GM12878 (cell line): ENCODE data around the gene ZNF804A. TPM values are rescaled to one million over a fixed set of nuclear protein-coding genes. Genes with fewer than 3 reads are reported as not detected.

Experiments
- ATAC-seq: fragments of 200-7000 bp; cut with Tn5 transposase; 3 replicates; pipeline ENCODE4 v1.9.1; 2020; ENCODE audit warnings: mild to moderate bottlenecking, moderate library complexity
- BruUV-seq: library from RNA; stranded (reverse); fragments of 400-500 nt; replicated peaks from 2 replicates; lab custom pipeline; 2021; lab: Mats Ljungman, UMichigan
- CTCF ChIA-PET: fragments of 300-600 bp; sonication (Branson Sonifier 250); formaldehyde crosslinking; extraction: SDS; loops from one replicate; lab custom pipeline; 2021; ENCODE audit warnings: inconsistent platforms; lab: Yijun Ruan, JAX
- POLR2A ChIA-PET: fragments of 350-600 bp; formaldehyde crosslinking; extraction: SDS; loops from one replicate; lab custom pipeline; 2021; ENCODE audit warnings: inconsistent platforms; lab: Charles Lee
- RAD21 ChIA-PET: fragments of 300-600 bp; sonication (Branson Sonifier 250); formaldehyde crosslinking; loops from one replicate; lab custom pipeline; 2023; ENCODE audit warnings: antibody characterized with exemption; ENCODE audit not compliant: unreplicated experiment; lab: Charles Lee
- SMC1A ChIA-PET: fragments of 300-600 bp; sonication (Branson Sonifier 250); formaldehyde crosslinking; loops from one replicate; lab custom pipeline; 2023; ENCODE audit not compliant: unreplicated experiment, uncharacterized antibody; lab: Charles Lee
- DNase-seq: peaks from one replicate; pipeline ENCODE4 v3.0.0-alpha.2; 2011; ENCODE audit warnings: low read depth, low spot score
- FAIRE-seq: peaks from 3 replicates; lab custom pipeline; 2011; peaks lifted over from hg19 to GRCh38; lab: Jason Lieb, UNC
- H2AFZ ChIP-seq: 2 replicates; pipeline ENCODE4 v1.6.0; 2011; ENCODE audit warnings: low read depth, low read length, control low read depth; ENCODE audit not compliant: control insufficient read depth
- H3K27ac ChIP-seq: 2 replicates; pipeline ENCODE4 v1.5.1; 2011; ENCODE audit warnings: control low read depth; ENCODE audit not compliant: control insufficient read depth, insufficient read depth
- H3K27me3 ChIP-seq, 2 experiments: replicated peaks in 1 of 2; 2 replicates each; pipeline versions ENCODE4 v1.6.0 to v1.6.1; 2011; ENCODE audit warnings: low read length in 1 of 2; ENCODE audit not compliant: control insufficient read depth in 2 of 2, insufficient read depth in 2 of 2
- H3K36me3 ChIP-seq, 2 experiments: 2 replicates each; pipeline ENCODE4 v1.5.1; 2011; ENCODE audit warnings: low read length in 1 of 2; ENCODE audit not compliant: control insufficient read depth in 2 of 2, insufficient read depth in 2 of 2
- H3K4me1 ChIP-seq: 2 replicates; pipeline ENCODE4 v1.6.1; 2011; ENCODE audit warnings: mild to moderate bottlenecking, low read length, moderate library complexity, mixed read lengths; ENCODE audit not compliant: control insufficient read depth, insufficient read depth
- H3K4me2 ChIP-seq: 2 replicates; pipeline ENCODE4 v1.6.0; 2011; ENCODE audit warnings: control low read depth; ENCODE audit not compliant: control insufficient read depth, insufficient read depth
- H3K4me3 ChIP-seq: fragments of 200-600 bp; sonication (generic); 2 replicates; pipeline ENCODE4 v1.5.1; 2016
- H3K79me2 ChIP-seq: 2 replicates; pipeline ENCODE4 v1.6.0; 2011; ENCODE audit warnings: low read length; ENCODE audit not compliant: control insufficient read depth, insufficient read depth
- H3K9ac ChIP-seq: 2 replicates; pipeline ENCODE4 v1.8.0; 2011; ENCODE audit warnings: low read length, control low read depth, mixed read lengths; ENCODE audit not compliant: control insufficient read depth, insufficient read depth
- H3K9me3 ChIP-seq: replicated peaks from 3 replicates; pipeline ENCODE4 v1.5.1; 2011; ENCODE audit warnings: mild to moderate bottlenecking, low read length; ENCODE audit not compliant: control insufficient read depth, insufficient read depth
- H4K20me1 ChIP-seq: 2 replicates; pipeline ENCODE4 v1.6.0; 2011; ENCODE audit not compliant: control insufficient read depth, insufficient read depth
- BACH1 ChIP-seq: fragments of 450-650 bp; IDR thresholded peaks from 2 replicates; pipeline ENCODE4 v1.6.1; 2017; ENCODE audit warnings: mild to moderate bottlenecking, borderline replicate concordance
- JUND ChIP-seq: IDR thresholded peaks from 2 replicates; pipeline ENCODE4 v1.6.1; 2012; ENCODE audit warnings: low read depth, mild to moderate bottlenecking, low read length, improper control_type of control experiment, moderate library complexity
- MTA3 ChIP-seq: IDR thresholded peaks from 2 replicates; pipeline ENCODE4 v1.6.1; 2012; ENCODE audit warnings: low read length, inconsistent platforms, borderline replicate concordance
- NBN ChIP-seq: fragments of 450-650 bp; IDR thresholded peaks from 2 replicates; pipeline ENCODE4 v1.6.1; 2016
- NFXL1 ChIP-seq: fragments of 450-650 bp; IDR thresholded peaks from 2 replicates; pipeline ENCODE4 v1.6.1; 2017; ENCODE audit warnings: antibody characterized with exemption, mild to moderate bottlenecking, borderline replicate concordance
- NRF1 ChIP-seq: conservative IDR thresholded peaks from 2 replicates; pipeline ENCODE4 v1.6.1; 2011; ENCODE audit warnings: mild to moderate bottlenecking, low read depth, low read length, improper control_type of control experiment
- PAX5 ChIP-seq: IDR thresholded peaks from 2 replicates; pipeline ENCODE4 v1.6.1; 2011; ENCODE audit warnings: low read depth, low read length, borderline replicate concordance
- SREBF2 ChIP-seq: IDR thresholded peaks from 2 replicates; pipeline ENCODE4 v1.6.1; 2012; ENCODE audit warnings: mild to moderate bottlenecking, low read length
- SUZ12 ChIP-seq: fragments of 200-600 bp; sonication (generic); IDR thresholded peaks from one replicate; pipeline ENCODE4 v1.6.1; 2018; ENCODE audit warnings: antibody characterized with exemption, mild to moderate bottlenecking; ENCODE audit not compliant: unreplicated experiment
- WGBS: methylation state at CpG from one replicate; pipeline ENCODE4 v1.1.6; 2016; ENCODE audit warnings: low lambda C conversion rate; ENCODE audit not compliant: insufficient replicate concordance, insufficient coverage; ENCODE audit errors: missing lambda C conversion rate; 5-methylcytosine and 5-hydroxymethylcytosine counted together
- in situ Hi-C: fragments of 300-500 bp; cut with MboI; formaldehyde crosslinking; loops from 9 replicates; pipeline ENCODE4 v1.14.3; 2018; ENCODE audit warnings: mixed read lengths
- intact Hi-C: fragments of 100-400 bp; cut with micrococcal nuclease; formaldehyde crosslinking; loops from one replicate; pipeline ENCODE4 v1.14.2; 2022; ENCODE audit not compliant: unreplicated experiment
- polyA plus RNA-seq, 11 experiments: library from polyadenylated mRNA; depleted of rRNA in 4 of 11; unstranded in 6 of 11; stranded (reverse) in 5 of 11; fragments of >200 nt; fragmentation: Nextera tagmentation in 4 of 11; fragmentation: Illumina TruSeq in 1 of 11; extraction: Ambion mirVana in 4 of 11; extraction: Trizol in 1 of 11; gene quantifications; 1 replicate in 1 of 11; 2 replicates in 10 of 11; pipeline versions ENCODE4 v1.2.1 to v1.2.3, GENCODE V29; 2011 to 2016; ENCODE audit warnings: inconsistent platforms in 2 of 11, missing spikeins in 2 of 11, low read depth in 1 of 11
- total RNA-seq, 4 experiments: library from RNA; depleted of rRNA in 3 of 4; stranded (reverse); fragments of >200 nt in 3 of 4; fragmentation: Illumina TruSeq in 1 of 4; extraction: Trizol in 1 of 4; gene quantifications; 2 replicates each; pipeline versions ENCODE4 v1.2.1 to v1.2.3, GENCODE V29; 2013 to 2021
- TF ChIP-seq, protein P1 (sequence below): IDR thresholded peaks from 2 replicates; pipeline ENCODE4 v1.6.1; 2011; ENCODE audit warnings: borderline replicate concordance, low read depth, mild to moderate bottlenecking, moderate library complexity, low read length; ENCODE audit not compliant: insufficient read depth, poor library complexity, severe bottlenecking
- TF ChIP-seq, protein P2 (sequence below): IDR thresholded peaks from 2 replicates; pipeline ENCODE4 v1.6.1; 2012; ENCODE audit warnings: mild to moderate bottlenecking, low read depth, low read length
- TF ChIP-seq, protein P3 (sequence below): fragments of 450-650 bp; IDR thresholded peaks from 2 replicates; pipeline ENCODE4 v1.6.1; 2017; ENCODE audit warnings: mild to moderate bottlenecking, moderate library complexity

ZNF804A gene
- total and polyA plus RNA-seq, 10 of the 15 experiments (the other 5 are each of a cell fraction or from before 2014, with no cell fraction given) = 0.19 to 2.3 (median 1.4) TPM

DNA sequence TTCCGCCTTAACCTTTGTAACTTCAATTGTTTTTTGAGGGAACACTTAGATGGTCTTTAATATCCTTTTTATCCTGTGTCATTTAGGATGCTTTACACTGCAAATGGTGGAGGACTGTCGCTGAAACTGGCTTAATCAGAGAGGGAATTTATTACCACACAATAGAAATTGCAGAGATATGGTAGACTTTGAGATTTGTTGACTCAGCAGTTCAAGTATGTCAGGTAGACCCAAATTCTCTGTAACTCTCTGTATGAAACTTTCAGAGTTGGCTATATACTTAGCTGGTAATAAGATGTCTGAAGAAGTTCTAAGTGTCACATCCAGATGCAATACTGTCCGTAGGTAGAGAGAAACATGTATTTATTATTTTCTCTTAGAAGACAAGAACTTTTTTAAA, 100.1 kb downstream of the ZNF804A start:
- no peaks in the 10 kb centered on the region for H3K4me1 ChIP-seq
- in situ Hi-C loops (no loop called here), intact Hi-C loops (no loop called here)
- H3K4me3 ChIP-seq = no peak overlapping the region
- no peak overlapping the region for H3K4me2 ChIP-seq
- no peak overlapping the region for H3K27ac ChIP-seq
- no TSS peak for BruUV-seq
- no peak overlapping the region for H3K9ac ChIP-seq
- H3K9me3 ChIP-seq = no peaks in the 10 kb centered on the region
- H3K27me3 ChIP-seq = no peaks in the 10 kb centered on the region
- no peak for DNase-seq
- POLR2A ChIA-PET = no interaction called here
- TF ChIP-seq NBN = no peak
- no peak for TF ChIP-seq NFXL1
- TF ChIP-seq SUZ12 = no peak
- TF ChIP-seq, protein P1, sequence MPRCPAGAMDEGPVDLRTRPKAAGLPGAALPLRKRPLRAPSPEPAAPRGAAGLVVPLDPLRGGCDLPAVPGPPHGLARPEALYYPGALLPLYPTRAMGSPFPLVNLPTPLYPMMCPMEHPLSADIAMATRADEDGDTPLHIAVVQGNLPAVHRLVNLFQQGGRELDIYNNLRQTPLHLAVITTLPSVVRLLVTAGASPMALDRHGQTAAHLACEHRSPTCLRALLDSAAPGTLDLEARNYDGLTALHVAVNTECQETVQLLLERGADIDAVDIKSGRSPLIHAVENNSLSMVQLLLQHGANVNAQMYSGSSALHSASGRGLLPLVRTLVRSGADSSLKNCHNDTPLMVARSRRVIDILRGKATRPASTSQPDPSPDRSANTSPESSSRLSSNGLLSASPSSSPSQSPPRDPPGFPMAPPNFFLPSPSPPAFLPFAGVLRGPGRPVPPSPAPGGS = no peak
- no peak for TF ChIP-seq PAX5
- no peak for TF ChIP-seq NRF1
- no peak for TF ChIP-seq JUND
- TF ChIP-seq SREBF2 = no peak
- TF ChIP-seq BACH1 = no peak
- TF ChIP-seq, protein P2, sequence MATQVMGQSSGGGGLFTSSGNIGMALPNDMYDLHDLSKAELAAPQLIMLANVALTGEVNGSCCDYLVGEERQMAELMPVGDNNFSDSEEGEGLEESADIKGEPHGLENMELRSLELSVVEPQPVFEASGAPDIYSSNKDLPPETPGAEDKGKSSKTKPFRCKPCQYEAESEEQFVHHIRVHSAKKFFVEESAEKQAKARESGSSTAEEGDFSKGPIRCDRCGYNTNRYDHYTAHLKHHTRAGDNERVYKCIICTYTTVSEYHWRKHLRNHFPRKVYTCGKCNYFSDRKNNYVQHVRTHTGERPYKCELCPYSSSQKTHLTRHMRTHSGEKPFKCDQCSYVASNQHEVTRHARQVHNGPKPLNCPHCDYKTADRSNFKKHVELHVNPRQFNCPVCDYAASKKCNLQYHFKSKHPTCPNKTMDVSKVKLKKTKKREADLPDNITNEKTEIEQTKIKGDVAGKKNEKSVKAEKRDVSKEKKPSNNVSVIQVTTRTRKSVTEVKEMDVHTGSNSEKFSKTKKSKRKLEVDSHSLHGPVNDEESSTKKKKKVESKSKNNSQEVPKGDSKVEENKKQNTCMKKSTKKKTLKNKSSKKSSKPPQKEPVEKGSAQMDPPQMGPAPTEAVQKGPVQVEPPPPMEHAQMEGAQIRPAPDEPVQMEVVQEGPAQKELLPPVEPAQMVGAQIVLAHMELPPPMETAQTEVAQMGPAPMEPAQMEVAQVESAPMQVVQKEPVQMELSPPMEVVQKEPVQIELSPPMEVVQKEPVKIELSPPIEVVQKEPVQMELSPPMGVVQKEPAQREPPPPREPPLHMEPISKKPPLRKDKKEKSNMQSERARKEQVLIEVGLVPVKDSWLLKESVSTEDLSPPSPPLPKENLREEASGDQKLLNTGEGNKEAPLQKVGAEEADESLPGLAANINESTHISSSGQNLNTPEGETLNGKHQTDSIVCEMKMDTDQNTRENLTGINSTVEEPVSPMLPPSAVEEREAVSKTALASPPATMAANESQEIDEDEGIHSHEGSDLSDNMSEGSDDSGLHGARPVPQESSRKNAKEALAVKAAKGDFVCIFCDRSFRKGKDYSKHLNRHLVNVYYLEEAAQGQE = no peak
- TF ChIP-seq, protein P3, sequence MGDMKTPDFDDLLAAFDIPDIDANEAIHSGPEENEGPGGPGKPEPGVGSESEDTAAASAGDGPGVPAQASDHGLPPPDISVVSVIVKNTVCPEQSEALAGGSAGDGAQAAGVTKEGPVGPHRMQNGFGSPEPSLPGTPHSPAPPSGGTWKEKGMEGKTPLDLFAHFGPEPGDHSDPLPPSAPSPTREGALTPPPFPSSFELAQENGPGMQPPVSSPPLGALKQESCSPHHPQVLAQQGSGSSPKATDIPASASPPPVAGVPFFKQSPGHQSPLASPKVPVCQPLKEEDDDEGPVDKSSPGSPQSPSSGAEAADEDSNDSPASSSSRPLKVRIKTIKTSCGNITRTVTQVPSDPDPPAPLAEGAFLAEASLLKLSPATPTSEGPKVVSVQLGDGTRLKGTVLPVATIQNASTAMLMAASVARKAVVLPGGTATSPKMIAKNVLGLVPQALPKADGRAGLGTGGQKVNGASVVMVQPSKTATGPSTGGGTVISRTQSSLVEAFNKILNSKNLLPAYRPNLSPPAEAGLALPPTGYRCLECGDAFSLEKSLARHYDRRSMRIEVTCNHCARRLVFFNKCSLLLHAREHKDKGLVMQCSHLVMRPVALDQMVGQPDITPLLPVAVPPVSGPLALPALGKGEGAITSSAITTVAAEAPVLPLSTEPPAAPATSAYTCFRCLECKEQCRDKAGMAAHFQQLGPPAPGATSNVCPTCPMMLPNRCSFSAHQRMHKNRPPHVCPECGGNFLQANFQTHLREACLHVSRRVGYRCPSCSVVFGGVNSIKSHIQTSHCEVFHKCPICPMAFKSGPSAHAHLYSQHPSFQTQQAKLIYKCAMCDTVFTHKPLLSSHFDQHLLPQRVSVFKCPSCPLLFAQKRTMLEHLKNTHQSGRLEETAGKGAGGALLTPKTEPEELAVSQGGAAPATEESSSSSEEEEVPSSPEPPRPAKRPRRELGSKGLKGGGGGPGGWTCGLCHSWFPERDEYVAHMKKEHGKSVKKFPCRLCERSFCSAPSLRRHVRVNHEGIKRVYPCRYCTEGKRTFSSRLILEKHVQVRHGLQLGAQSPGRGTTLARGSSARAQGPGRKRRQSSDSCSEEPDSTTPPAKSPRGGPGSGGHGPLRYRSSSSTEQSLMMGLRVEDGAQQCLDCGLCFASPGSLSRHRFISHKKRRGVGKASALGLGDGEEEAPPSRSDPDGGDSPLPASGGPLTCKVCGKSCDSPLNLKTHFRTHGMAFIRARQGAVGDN = no peak
- no peak for TF ChIP-seq MTA3
- CTCF ChIA-PET = no interaction called here
- no peaks in the 10 kb centered on the region for H3K79me2 ChIP-seq
- RAD21 ChIA-PET = no interaction called here
- H2AFZ ChIP-seq = no peak overlapping the region
- SMC1A ChIA-PET = no interaction called here
- no peaks in the 10 kb centered on the region for H4K20me1 ChIP-seq
- ATAC-seq = no peak
- H3K36me3 ChIP-seq = no peaks in the 10 kb centered on the region
- no peak for FAIRE-seq
- 17% methylated on average over 3 of the region's 3 CpGs for WGBS
